Esophagus muscularis mucosa (tissue), 4 donors: ENCODE data around the gene TOR4A. TPM values are rescaled to one million over a fixed set of nuclear protein-coding genes. Genes with fewer than 3 reads are reported as not detected.
"Not testable (repeated sequence)": the region's sequence is repeated elsewhere in the genome, so short reads cannot be mapped to it uniquely, and the experiment has no call there.

ENCODE experiments used
- DNase-seq: peaks from one replicate; pipeline ENCODE4 v3.0.0-alpha.2; 2017; ENCODE audit errors: extremely low spot score
- H3K27ac ChIP-seq, 4 donors: fragments of 200-600 bp; sonication (generic); replicated peaks in 1 of 4; 1 replicate in 3 of 4; 2 replicates in 1 of 4; pipeline ENCODE4 v1.5.1; 2016 to 2019; ENCODE audit warnings: mild to moderate bottlenecking in 1 of 4
- H3K27me3 ChIP-seq, 4 donors: fragments of 200-600 bp; sonication (generic); one replicate each; pipeline versions ENCODE4 v1.5.1 to v1.6.0; 2016 to 2019
- H3K36me3 ChIP-seq, 4 donors: fragments of 200-600 bp; sonication (generic); one replicate each; pipeline ENCODE4 v1.5.1; 2016 to 2019
- H3K4me1 ChIP-seq, 4 donors: fragments of 200-600 bp; sonication (generic); one replicate each; pipeline ENCODE4 v1.5.1; 2016 to 2019
- H3K4me3 ChIP-seq, 4 donors: fragments of 200-600 bp; sonication (generic); 1 replicate in 2 of 4; 2 replicates in 2 of 4; pipeline ENCODE4 v1.5.1; 2016 to 2019; ENCODE audit warnings: mild to moderate bottlenecking in 4 of 4, moderate library complexity in 1 of 4
- H3K9me3 ChIP-seq, 4 donors: fragments of 200-600 bp; sonication (generic); 1 replicate in 3 of 4; 2 replicates in 1 of 4; pipeline ENCODE4 v1.5.1; 2016 to 2019
- CTCF ChIP-seq, 3 experiments: fragments of 200-600 bp in 2 of 3; fragments of 450-650 bp in 1 of 3; sonication (generic) in 2 of 3; IDR thresholded peaks; one replicate each; pipeline ENCODE4 v1.5.1; 2017 to 2019; ENCODE audit warnings: antibody characterized with exemption in 3 of 3, mild to moderate bottlenecking in 2 of 3, moderate library complexity in 1 of 3
- EP300 ChIP-seq: sonication (generic); formaldehyde crosslinking; IDR thresholded peaks from one replicate; pipeline ENCODE4 v1.6.1; 2017; ENCODE audit warnings: antibody characterized with exemption
- POLR2A ChIP-seq: fragments of 450-650 bp; IDR thresholded peaks from one replicate; pipeline ENCODE4 v1.6.1; 2017; ENCODE audit warnings: antibody characterized with exemption, moderate library complexity, mild to moderate bottlenecking, low read depth
- POLR2AphosphoS5 ChIP-seq, 2 donors: sonication (generic); formaldehyde crosslinking; IDR thresholded peaks; one replicate each; pipeline ENCODE4 v1.6.1; 2017; ENCODE audit warnings: antibody characterized with exemption in 2 of 2
- WGBS: methylation state at CpG from one replicate; pipeline ENCODE4 v1.1.5; 2018; 5-methylcytosine and 5-hydroxymethylcytosine counted together
- intact Hi-C: fragments of 100-400 bp; cut with DNase I; formaldehyde crosslinking; loops from one replicate; pipeline ENCODE4 v1.15.1; 2023
- total RNA-seq, 4 donors: library from RNA; depleted of rRNA; stranded (reverse); fragments of >200 nt; gene quantifications; one replicate each; pipeline versions ENCODE4 v1.1.0 to v1.2.1, GENCODE V29; 2016

TOR4A gene
- total RNA-seq, 4 donors from 2014 or later = 5.0 to 9.2 (median 7.3) TPM

- peak overlapping the region; percentile 95 to 98 (median 98) for H3K27ac ChIP-seq
- H3K9me3 ChIP-seq = no peaks in the 10 kb centered on the region
- intact Hi-C loops = no loop called here
- DNase-seq = peak; percentile 93
- H3K4me1 ChIP-seq = peaks cover 69 to 81% (median 76%) of the 10 kb centered on the region in 4 donors
- peak overlapping the region; percentile 76 to 99 (median 83) for H3K4me3 ChIP-seq
- H3K27me3 ChIP-seq = no peaks in the 10 kb centered on the region
- no peak for TF ChIP-seq EP300
- TF ChIP-seq POLR2A = peak; percentile 51
- TF ChIP-seq POLR2AphosphoS5 (IDR thresholded peaks at IDR 0.05) = peak in 1 of 2 donors; percentile 36
- TF ChIP-seq CTCF (IDR thresholded peaks at IDR 0.05) = no peak
- H3K36me3 ChIP-seq = peaks cover 13 to 25% (median 19%) of the 10 kb centered on the region in 4 donors
- WGBS = 1% methylated on average over 16 of the region's 58 CpGs
These were observed 37.1 kb upstream of the TOR4A start for GRCh38 chr9:137240318-137240840.

- H3K36me3 ChIP-seq = peaks cover 13 to 25% (median 19%) of the 10 kb centered on the region in 4 donors
- peak within 1 kb of the TSS; percentile 79 to 99 (median 86) for H3K4me3 ChIP-seq
- DNase-seq = peak; percentile 100
- peaks cover 65 to 75% (median 70%) of the 10 kb centered on the region in 4 donors for H3K4me1 ChIP-seq
- intact Hi-C loops = no loop called here
- WGBS = 2% methylated on average over 12 of the region's 67 CpGs
- no peaks in the 10 kb centered on the region for H3K9me3 ChIP-seq
- TF ChIP-seq EP300 = no peak
- TF ChIP-seq POLR2AphosphoS5 (IDR thresholded peaks at IDR 0.05) = peak; percentile 95 to 100
- peak in 1 of 3 experiments; percentile 38 for TF ChIP-seq CTCF (IDR thresholded peaks at IDR 0.05)
- TF ChIP-seq POLR2A = peak; percentile 100
- no peaks in the 10 kb centered on the region for H3K27me3 ChIP-seq
- H3K27ac ChIP-seq = peak within 1 kb of the TSS; percentile 95 to 98 (median 98)
These were observed 36.6 kb upstream of the TOR4A start, which contains the start of gene TUBB4B for GRCh38 chr9:137240841-137241489. Gene TUBB4B, plus strand, starts transcription at chr9:137241287. Its CDS starts 74 bp downstream, at chr9:137241361.

- Histone ChIP-seq H3K4me1 (peaks cover 58 to 68% (median 63%) of the 10 kb centered on the region in 4 donors), H3K9me3 (no peaks in the 10 kb centered on the region), H3K4me3 (peak overlapping the region; percentile 79 to 99 (median 86)), H3K36me3 (peaks cover 13 to 25% (median 19%) of the 10 kb centered on the region in 4 donors), H3K27ac (peak overlapping the region; percentile 95 to 98 (median 96)), H3K27me3 (no peaks in the 10 kb centered on the region)
- no CpG with 5 or more reads among the region's 83 CpGs for WGBS
- TF ChIP-seq POLR2AphosphoS5 (IDR thresholded peaks at IDR 0.05) = no peak
- TF ChIP-seq CTCF (IDR thresholded peaks at IDR 0.05) = no peak
- TF ChIP-seq POLR2A = no peak
- no peak for TF ChIP-seq EP300
- DNase-seq = no peak
- intact Hi-C loops = no loop called here
These were observed 35.8 kb upstream of the TOR4A start for GRCh38 chr9:137241490-137242268.

GRCh38 chr9:137242269-137243203 is 35.0 kb upstream of the TOR4A start:
- TF ChIP-seq EP300 (no peak), POLR2AphosphoS5 (IDR thresholded peaks at IDR 0.05) (no peak), CTCF (IDR thresholded peaks at IDR 0.05) (no peak), POLR2A (no peak)
- intact Hi-C loops = no loop called here
- peaks cover 13 to 25% (median 19%) of the 10 kb centered on the region in 4 donors for H3K36me3 ChIP-seq
- H3K4me1 ChIP-seq = peaks cover 50 to 59% (median 56%) of the 10 kb centered on the region in 4 donors
- H3K27me3 ChIP-seq = no peaks in the 10 kb centered on the region
- H3K9me3 ChIP-seq = no peaks in the 10 kb centered on the region
- no peak for DNase-seq
- H3K4me3 ChIP-seq = peak overlapping the region; percentile 79 to 99 (median 86)
- H3K27ac ChIP-seq = peak overlapping the region; percentile 95 to 98 (median 96)
- 67% methylated on average over 26 of the region's 36 CpGs for WGBS

GRCh38 chr9:137243266-137243625 is 34.3 kb upstream of the TOR4A start:
- H3K4me1 ChIP-seq = peaks cover 43 to 52% (median 51%) of the 10 kb centered on the region in 4 donors
- WGBS = 86% methylated on average over 18 of the region's 18 CpGs
- H3K27ac ChIP-seq, intact Hi-C loops, DNase-seq, H3K4me3 ChIP-seq, H3K27me3 ChIP-seq, H3K9me3 ChIP-seq: not testable (repeated sequence)
- H3K36me3 ChIP-seq = peaks cover 13 to 25% (median 19%) of the 10 kb centered on the region in 4 donors
